Bone marrow (tissue), 2 donors: Measurements from ENCODE around the gene NOX5.
"Not testable (repeated sequence)": the region's sequence is repeated elsewhere in the genome, so short reads cannot be mapped to it uniquely, and the experiment has no call there.

Source experiments
- DNase-seq, 2 donors: peaks; one replicate each; lab custom pipeline; 2025; lab: John Stamatoyannopoulos, UW

Gene NOX5

GRCh38 chr15:69014454-69014853, at the start of gene NOX5:
Gene NOX5, plus strand, starts transcription at chr15:69014695. Its CDS starts 41 bp downstream, at chr15:69014736.
- no peak for DNase-seq

GRCh38 chr15:68966996-68967395, 47.5 kb upstream of the NOX5 start:
- DNase-seq = no peak

GRCh38 chr15:68967948-68968347, 46.5 kb upstream of the NOX5 start:
- no peak for DNase-seq

- no peak for DNase-seq
Measured at GRCh38 chr15:68969298-68969697, 45.2 kb upstream of the NOX5 start.

GRCh38 chr15:68972201-68973065, 42.1 kb upstream of the NOX5 start:
- no peak for DNase-seq

GRCh38 chr15:68975651-68976160, 38.8 kb upstream of the NOX5 start:
- not testable (repeated sequence) for DNase-seq

- not testable (repeated sequence) for DNase-seq
Measured at GRCh38 chr15:68977426-68977825, 37.1 kb upstream of the NOX5 start.

- no peak for DNase-seq
Measured at GRCh38 chr15:68979006-68979405, 35.5 kb upstream of the NOX5 start.

- no peak for DNase-seq
Measured at GRCh38 chr15:68979816-68980215, 34.7 kb upstream of the NOX5 start.

GRCh38 chr15:68980786-68981185, 33.7 kb upstream of the NOX5 start:
- no peak for DNase-seq

- DNase-seq = no peak
Measured at GRCh38 chr15:68981941-68982340, 32.6 kb upstream of the NOX5 start.

- DNase-seq = no peak
Measured at GRCh38 chr15:68982976-68983563, 31.4 kb upstream of the NOX5 start.

- DNase-seq = no peak
Measured at GRCh38 chr15:68983961-68984481, 30.5 kb upstream of the NOX5 start.

GRCh38 chr15:68984586-68984985, 29.9 kb upstream of the NOX5 start:
- DNase-seq = no peak

- DNase-seq = no peak
Measured at GRCh38 chr15:68985361-68985891, 29.1 kb upstream of the NOX5 start.

- no peak for DNase-seq
Measured at GRCh38 chr15:68986322-68986721, 28.2 kb upstream of the NOX5 start.

GRCh38 chr15:68987120-68987519, 27.4 kb upstream of the NOX5 start:
- no peak for DNase-seq

- no peak for DNase-seq
Measured at GRCh38 chr15:68987676-68988075, 26.8 kb upstream of the NOX5 start.

GRCh38 chr15:68989541-68990230, 24.8 kb upstream of the NOX5 start:
- no peak for DNase-seq

- no peak for DNase-seq
Measured at GRCh38 chr15:68990231-68990991, 24.1 kb upstream of the NOX5 start.

GRCh38 chr15:68990992-68991500, 23.4 kb upstream of the NOX5 start:
- no peak for DNase-seq
